Smooth muscle cell (in vitro differentiated cells): ENCODE data around the gene MXD1. TPM values are rescaled to one million over a fixed set of nuclear protein-coding genes. Genes with fewer than 3 reads are reported as not detected.

ENCODE experiments used
- DNase-seq: peaks from one replicate; lab custom pipeline; 2025; ENCODE audit not compliant: unreplicated experiment; lab: John Stamatoyannopoulos, UW
- H2AFZ ChIP-seq: fragments of 200-600 bp; sonication (generic); 2 replicates; pipeline ENCODE4 v1.6.0; 2016; ENCODE audit warnings: antibody characterized with exemption, low read depth, mild to moderate bottlenecking
- H3F3A ChIP-seq: fragments of 200-600 bp; sonication (generic); 2 replicates; pipeline ENCODE4 v1.6.0; 2017; ENCODE audit warnings: antibody characterized with exemption, low read depth
- H3K27ac ChIP-seq: fragments of 200-600 bp; sonication (generic); 2 replicates; pipeline ENCODE4 v1.5.1; 2016; ENCODE audit warnings: low read depth, mild to moderate bottlenecking
- H3K27me3 ChIP-seq: fragments of 200-600 bp; sonication (generic); 2 replicates; pipeline ENCODE4 v1.6.1; 2016; ENCODE audit warnings: low read depth, mild to moderate bottlenecking
- H3K36me3 ChIP-seq: fragments of 200-600 bp; sonication (generic); 2 replicates; pipeline ENCODE4 v1.5.1; 2016; ENCODE audit warnings: low read depth
- H3K4me1 ChIP-seq: fragments of 200-600 bp; sonication (generic); 2 replicates; pipeline ENCODE4 v1.5.1; 2016; ENCODE audit warnings: low read depth
- H3K4me2 ChIP-seq: fragments of 200-600 bp; sonication (generic); 2 replicates; pipeline ENCODE4 v1.6.0; 2016; ENCODE audit warnings: mild to moderate bottlenecking
- H3K4me3 ChIP-seq: fragments of 200-600 bp; sonication (generic); 2 replicates; pipeline ENCODE4 v1.5.1; 2016; ENCODE audit warnings: mild to moderate bottlenecking
- H3K79me2 ChIP-seq: fragments of 200-600 bp; sonication (generic); 2 replicates; pipeline ENCODE4 v1.6.0; 2016; ENCODE audit warnings: low read depth, mild to moderate bottlenecking
- H3K9ac ChIP-seq: fragments of 200-600 bp; sonication (generic); 2 replicates; pipeline ENCODE4 v1.6.0; 2016; ENCODE audit warnings: low read depth
- H3K9me3 ChIP-seq: fragments of 200-600 bp; sonication (generic); replicated peaks from 2 replicates; pipeline ENCODE4 v1.5.1; 2016; ENCODE audit warnings: low read depth
- H4K20me1 ChIP-seq: fragments of 200-600 bp; sonication (generic); 2 replicates; pipeline ENCODE4 v1.6.0; 2016; ENCODE audit warnings: low read depth
- CTCF ChIP-seq: fragments of 200-600 bp; sonication (generic); IDR thresholded peaks from 2 replicates; pipeline ENCODE4 v1.5.1; 2017; ENCODE audit warnings: borderline replicate concordance, mild to moderate bottlenecking, antibody characterized with exemption; ENCODE audit not compliant: insufficient read depth, poor library complexity, severe bottlenecking
- WGBS: methylation state at CpG from one replicate; pipeline ENCODE4 v1.1.7; 2016; ENCODE audit warnings: low lambda C conversion rate; 5-methylcytosine and 5-hydroxymethylcytosine counted together
- polyA plus RNA-seq: library from polyadenylated mRNA; unstranded; fragments of >200 nt; fragmentation: Nextera tagmentation; extraction: Ambion mirVana; gene quantifications from 2 replicates; pipeline ENCODE4 v1.2.1, GENCODE V29; 2016
- total RNA-seq: library from RNA; depleted of rRNA; stranded (reverse); fragments of >200 nt; gene quantifications from 2 replicates; pipeline ENCODE4 v1.2.3, GENCODE V29; 2014

Gene MXD1, protein sequence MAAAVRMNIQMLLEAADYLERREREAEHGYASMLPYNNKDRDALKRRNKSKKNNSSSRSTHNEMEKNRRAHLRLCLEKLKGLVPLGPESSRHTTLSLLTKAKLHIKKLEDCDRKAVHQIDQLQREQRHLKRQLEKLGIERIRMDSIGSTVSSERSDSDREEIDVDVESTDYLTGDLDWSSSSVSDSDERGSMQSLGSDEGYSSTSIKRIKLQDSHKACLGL
- total RNA-seq = 7.9 and 10.0 TPM in 2 replicates
- 10.2 and 10.9 TPM in 2 replicates for polyA plus RNA-seq

DNA sequence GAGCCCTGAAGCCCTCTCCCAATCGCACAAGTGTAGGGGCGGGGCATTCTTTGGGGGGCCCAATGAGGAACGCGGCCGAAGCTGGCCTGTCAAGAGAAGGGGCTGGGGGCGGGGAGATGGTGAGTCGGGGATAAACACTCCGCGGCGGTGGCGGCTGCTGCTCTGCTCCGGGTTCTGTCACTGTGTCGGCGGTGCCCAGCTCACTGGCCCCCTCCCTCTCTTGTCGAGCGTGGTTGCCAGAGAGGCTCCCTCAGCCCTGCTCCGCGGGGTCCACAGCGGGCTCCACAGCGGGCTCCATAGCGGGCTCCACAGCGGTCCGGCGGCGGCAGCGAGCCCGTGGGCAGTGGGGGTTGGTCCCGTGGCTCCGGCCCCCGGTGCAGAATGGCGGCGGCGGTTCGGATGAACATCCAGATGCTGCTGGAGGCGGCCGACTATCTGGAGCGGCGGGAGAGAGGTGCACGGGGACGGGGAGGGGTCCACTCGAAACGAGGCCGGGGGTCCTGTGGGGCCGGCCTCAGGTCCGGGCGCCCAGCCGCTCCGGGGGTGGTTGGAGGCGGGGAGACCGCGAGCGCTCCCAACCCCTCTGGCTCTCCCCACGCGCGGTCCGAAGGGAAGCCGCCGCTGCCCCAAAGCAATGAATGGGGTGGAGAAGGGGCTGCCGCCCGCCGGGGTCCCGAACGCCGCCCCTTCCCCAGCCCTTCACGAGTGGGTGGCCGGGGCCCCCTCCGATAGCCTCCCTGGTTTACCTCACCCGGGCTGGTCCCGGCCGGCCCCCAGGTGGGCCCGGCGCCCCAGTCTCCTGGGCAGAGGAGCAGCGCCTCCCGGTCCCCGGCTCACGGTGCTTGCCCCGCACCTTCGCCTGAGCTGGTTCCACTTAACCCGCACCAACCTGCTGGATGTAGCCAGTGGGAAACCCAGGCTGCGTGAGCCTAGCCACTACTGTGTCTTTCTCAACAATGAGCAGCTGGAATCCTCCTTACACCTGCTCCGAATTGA lies at the start of gene MXD1:
Gene MXD1 (plus strand): TSS at position 160 of the 996 bp plus-strand sequence. CDS start 222 bp downstream, at position 382.
- no peaks in the 10 kb centered on the region for H4K20me1 ChIP-seq
- 4% methylated on average over 56 of the region's 81 CpGs for WGBS
- H3K27me3 ChIP-seq = no peaks in the 10 kb centered on the region
- no peak for DNase-seq
- peaks cover 11% of the 10 kb centered on the region for H3F3A ChIP-seq
- H3K79me2 ChIP-seq = peaks cover 21% of the 10 kb centered on the region
- TF ChIP-seq CTCF = no peak
- H3K4me3 ChIP-seq = peak within 1 kb of the TSS; percentile 97
- no peaks in the 10 kb centered on the region for H3K36me3 ChIP-seq
- peak within 1 kb of the TSS; percentile 20 for H2AFZ ChIP-seq
- peak within 1 kb of the TSS; percentile 95 for H3K9ac ChIP-seq
- peak within 1 kb of the TSS; percentile 95 for H3K27ac ChIP-seq
- no peaks in the 10 kb centered on the region for H3K9me3 ChIP-seq
- peak within 1 kb of the TSS; percentile 100 for H3K4me2 ChIP-seq
- H3K4me1 ChIP-seq = peaks cover 14% of the 10 kb centered on the region

GRCh38 chr2:69888451-69888850 lies 26.5 kb upstream of the MXD1 start:
- Histone ChIP-seq H2AFZ (no peak overlapping the region), H3K27ac (no peak overlapping the region), H3F3A (no peaks in the 10 kb centered on the region), H3K79me2 (no peaks in the 10 kb centered on the region), H3K4me3 (no peak overlapping the region), H3K9ac (no peak overlapping the region), H3K9me3 (no peaks in the 10 kb centered on the region), H4K20me1 (no peaks in the 10 kb centered on the region), H3K4me1 (no peaks in the 10 kb centered on the region), H3K4me2 (no peak overlapping the region), H3K36me3 (no peaks in the 10 kb centered on the region), H3K27me3 (no peaks in the 10 kb centered on the region)
- no peak for DNase-seq
- 98% methylated on average over 4 of the region's 4 CpGs for WGBS
- no peak for TF ChIP-seq CTCF

GRCh38 chr2:69889302-69889701 lies 25.6 kb upstream of the MXD1 start:
- Histone ChIP-seq H3K27me3 (no peaks in the 10 kb centered on the region), H3K36me3 (no peaks in the 10 kb centered on the region), H3K4me3 (no peak overlapping the region), H3F3A (no peaks in the 10 kb centered on the region), H4K20me1 (no peaks in the 10 kb centered on the region), H3K9ac (no peak overlapping the region), H3K79me2 (peaks cover 7% of the 10 kb centered on the region), H3K4me2 (no peak overlapping the region), H3K9me3 (no peaks in the 10 kb centered on the region), H3K27ac (no peak overlapping the region), H3K4me1 (no peaks in the 10 kb centered on the region), H2AFZ (no peak overlapping the region)
- TF ChIP-seq CTCF = no peak
- DNase-seq = no peak
